Subcutaneous adipose tissue (tissue), 4 donors: ENCODE measurements around the gene DENND6A. TPM values are rescaled to one million over a fixed set of nuclear protein-coding genes. Genes with fewer than 3 reads are reported as not detected.

Source experiments
- CTCF ChIP-seq: fragments of 450-650 bp; IDR thresholded peaks from one replicate; pipeline ENCODE4 v1.5.1; 2016; ENCODE audit warnings: low read depth, mild to moderate bottlenecking, control low read depth, antibody characterized with exemption, moderate library complexity
- total RNA-seq, 4 donors: library from RNA; depleted of rRNA; stranded (reverse); fragments of >200 nt; gene quantifications; one replicate each; pipeline ENCODE4 v1.1.0, GENCODE V29; 2016

Gene DENND6A
- total RNA-seq, 4 donors from 2014 or later, result 31.5 to 40.9 (median 33.6) TPM

- no peak for TF ChIP-seq CTCF
Observed at GRCh38 chr3:57658536-57658935, 34.3 kb downstream of the DENND6A start.

GRCh38 chr3:57655727-57656126, 37.1 kb downstream of the DENND6A start:
- no peak for TF ChIP-seq CTCF

GRCh38 chr3:57654267-57654666, 38.6 kb downstream of the DENND6A start:
- TF ChIP-seq CTCF, result no peak

- no peak for TF ChIP-seq CTCF
Observed at GRCh38 chr3:57652203-57652602, 40.7 kb downstream of the DENND6A start.

GRCh38 chr3:57647292-57647940, 45.5 kb downstream of the DENND6A start:
- no peak for TF ChIP-seq CTCF

GRCh38 chr3:57646723-57647122, 46.2 kb downstream of the DENND6A start:
- no peak for TF ChIP-seq CTCF

- no peak for TF ChIP-seq CTCF
Observed at GRCh38 chr3:57644740-57645139, 48.1 kb downstream of the DENND6A start.
